Activated CD4-positive, alpha-beta T cell treated with anti-CD3 and anti-CD28 coated beads, Interleukin-2, amount 50 U/mL, for 4 hours (primary cell): Measurements from ENCODE around the gene IFT81.
"Not testable (repeated sequence)": the region's sequence is repeated elsewhere in the genome, so short reads cannot be mapped to it uniquely, and the experiment has no call there.

ENCODE experiments used
- DNase-seq, 2 experiments: peaks; one replicate each; pipeline ENCODE4 v3.0.0-alpha.2; 2020

IFT81 gene, protein sequence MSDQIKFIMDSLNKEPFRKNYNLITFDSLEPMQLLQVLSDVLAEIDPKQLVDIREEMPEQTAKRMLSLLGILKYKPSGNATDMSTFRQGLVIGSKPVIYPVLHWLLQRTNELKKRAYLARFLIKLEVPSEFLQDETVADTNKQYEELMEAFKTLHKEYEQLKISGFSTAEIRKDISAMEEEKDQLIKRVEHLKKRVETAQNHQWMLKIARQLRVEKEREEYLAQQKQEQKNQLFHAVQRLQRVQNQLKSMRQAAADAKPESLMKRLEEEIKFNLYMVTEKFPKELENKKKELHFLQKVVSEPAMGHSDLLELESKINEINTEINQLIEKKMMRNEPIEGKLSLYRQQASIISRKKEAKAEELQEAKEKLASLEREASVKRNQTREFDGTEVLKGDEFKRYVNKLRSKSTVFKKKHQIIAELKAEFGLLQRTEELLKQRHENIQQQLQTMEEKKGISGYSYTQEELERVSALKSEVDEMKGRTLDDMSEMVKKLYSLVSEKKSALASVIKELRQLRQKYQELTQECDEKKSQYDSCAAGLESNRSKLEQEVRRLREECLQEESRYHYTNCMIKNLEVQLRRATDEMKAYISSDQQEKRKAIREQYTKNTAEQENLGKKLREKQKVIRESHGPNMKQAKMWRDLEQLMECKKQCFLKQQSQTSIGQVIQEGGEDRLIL

DNA sequence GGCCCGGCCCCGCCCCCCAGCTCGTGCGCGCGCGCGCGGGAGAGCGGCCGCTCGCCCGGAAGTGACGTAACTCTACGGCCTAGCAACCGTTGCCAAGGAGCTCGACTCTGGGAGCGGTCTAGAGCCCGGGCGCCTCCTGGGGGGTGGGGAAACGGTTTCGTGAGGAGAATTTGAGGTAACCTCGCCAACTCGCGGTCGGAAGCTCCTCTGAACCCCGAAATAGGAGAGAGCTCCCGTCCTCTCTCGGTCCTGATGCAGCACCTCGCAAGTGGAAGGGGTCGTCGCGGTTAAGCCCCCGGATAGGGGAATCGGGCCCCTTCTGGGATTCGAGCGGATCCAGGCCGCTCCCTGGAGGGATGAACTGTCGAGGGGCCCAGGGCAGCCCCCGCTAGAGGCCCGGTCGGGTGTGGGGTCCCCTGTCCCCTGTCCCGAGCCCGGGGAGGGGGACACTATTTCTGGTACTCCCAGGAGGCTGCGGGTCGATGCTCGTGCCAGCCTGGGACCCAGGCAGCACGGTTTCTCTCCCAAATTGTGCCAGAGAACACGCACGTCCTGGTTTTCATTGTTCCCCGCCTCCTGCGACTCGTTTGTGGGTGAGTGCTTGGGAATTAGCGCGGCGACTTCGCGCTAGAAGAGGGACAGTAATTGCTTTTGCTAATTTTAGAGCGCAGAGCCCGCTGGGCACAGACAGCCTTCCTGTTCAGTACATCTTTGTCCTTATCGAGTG, at the start of gene IFT81:
TSS of gene IFT81 (plus strand) at position 89 of the 727 bp plus-strand sequence. CDS start 3,024 bp downstream, outside the sequence.
- DNase-seq, result peak; percentile 94

DNA sequence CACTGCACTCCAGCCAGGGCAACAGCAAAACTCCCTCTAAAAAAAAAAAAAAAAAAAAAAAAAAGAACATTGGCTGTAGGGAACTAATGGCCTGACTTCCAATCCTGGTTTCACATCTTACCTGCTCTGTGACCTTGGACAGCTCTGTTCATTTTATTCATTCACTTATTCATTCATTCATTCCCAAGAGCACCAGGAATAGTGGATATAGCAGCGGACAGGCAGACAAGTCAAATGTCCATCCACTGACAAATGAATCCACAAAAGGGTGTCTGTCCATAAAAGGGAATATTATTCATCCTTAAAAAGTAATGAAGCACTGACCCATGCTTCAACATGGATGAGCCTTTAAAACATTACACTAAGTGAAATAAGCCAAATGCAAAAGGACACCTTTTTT, 48.3 kb upstream of the IFT81 start:
- no peak for DNase-seq

DNA sequence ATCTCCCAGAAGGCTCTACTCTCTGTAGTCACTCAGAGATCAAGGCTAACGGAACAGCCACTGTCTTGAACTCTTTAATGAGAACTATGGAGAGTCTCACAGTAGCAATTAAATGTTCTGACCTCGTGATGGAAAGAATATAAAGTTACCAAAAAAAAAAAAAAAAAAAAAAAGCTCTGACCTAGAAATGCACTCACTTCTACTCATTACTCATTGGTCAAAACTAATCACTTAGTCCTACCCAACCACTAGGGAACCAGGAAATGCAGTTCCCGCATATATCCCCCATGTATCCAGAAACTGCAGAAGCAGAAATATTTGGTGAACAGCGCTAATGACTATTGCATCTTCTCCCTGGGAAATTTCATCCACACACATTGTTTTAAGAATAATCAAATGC, 46.4 kb upstream of the IFT81 start:
- no peak for DNase-seq

DNA sequence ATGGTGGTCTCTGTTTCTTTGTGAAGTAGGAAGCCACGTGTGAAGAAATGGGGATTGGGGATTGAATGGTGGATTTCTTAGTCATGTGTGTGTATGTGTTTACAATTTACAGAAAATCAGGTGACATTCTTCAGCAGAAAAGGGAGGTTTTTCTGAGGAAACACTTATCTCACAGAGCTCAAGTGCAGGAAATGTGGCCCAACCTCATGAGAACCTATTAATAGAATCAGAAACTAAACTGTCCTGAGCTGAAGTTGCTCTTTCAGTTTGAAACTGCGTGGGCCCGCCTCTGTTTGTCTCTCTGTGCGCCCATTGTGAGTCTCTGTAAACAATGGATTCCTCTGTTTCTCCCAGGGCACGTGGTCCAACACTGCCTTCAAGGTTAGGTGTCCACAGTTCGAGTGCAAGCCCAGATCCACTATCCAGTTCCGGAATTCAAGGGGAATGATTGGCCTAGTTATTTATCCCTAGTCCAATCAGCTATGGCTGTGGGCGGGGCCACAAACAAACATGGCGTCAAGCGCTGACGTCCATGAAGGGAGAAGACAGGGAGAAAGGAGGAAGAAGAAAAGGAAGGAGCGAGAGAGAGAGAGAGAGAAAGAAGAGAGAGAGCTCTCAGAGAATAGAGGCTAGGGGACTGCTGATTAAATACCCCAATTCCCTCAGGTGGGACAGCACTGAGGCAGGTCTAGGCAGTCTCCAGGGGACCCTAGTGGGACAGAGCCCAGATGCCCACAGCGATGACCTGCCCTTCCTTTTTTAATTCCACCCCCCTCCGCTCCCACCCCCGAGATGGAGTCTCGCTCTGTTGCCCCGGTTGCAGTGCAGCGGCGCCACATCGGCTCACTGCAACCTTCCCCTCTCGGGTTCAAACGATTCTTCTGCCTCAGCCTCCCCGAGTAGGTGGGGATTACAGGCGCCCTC, 44.4 kb upstream of the IFT81 start:
- peak; percentile 60 to 66 for DNase-seq

DNA sequence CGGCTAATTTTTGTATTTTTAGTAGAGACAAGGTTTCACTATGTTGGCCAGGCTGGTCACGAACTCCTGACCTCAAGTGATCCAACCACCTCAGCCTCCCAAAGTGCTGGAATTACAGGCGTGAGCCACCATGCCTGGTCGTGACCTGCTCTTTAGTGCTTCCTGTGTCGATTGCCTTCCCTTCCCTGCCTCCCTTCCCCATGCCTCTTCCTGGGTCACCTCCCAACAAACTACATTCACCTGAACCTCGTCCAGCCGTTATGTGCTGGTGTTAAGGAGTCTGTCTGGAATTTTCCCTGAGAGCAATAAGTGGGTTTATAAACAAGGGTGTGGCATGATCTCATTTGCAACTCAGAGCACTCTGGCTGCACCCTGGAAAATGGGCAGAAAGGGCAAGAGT, 43.7 kb upstream of the IFT81 start:
- no peak for DNase-seq

DNA sequence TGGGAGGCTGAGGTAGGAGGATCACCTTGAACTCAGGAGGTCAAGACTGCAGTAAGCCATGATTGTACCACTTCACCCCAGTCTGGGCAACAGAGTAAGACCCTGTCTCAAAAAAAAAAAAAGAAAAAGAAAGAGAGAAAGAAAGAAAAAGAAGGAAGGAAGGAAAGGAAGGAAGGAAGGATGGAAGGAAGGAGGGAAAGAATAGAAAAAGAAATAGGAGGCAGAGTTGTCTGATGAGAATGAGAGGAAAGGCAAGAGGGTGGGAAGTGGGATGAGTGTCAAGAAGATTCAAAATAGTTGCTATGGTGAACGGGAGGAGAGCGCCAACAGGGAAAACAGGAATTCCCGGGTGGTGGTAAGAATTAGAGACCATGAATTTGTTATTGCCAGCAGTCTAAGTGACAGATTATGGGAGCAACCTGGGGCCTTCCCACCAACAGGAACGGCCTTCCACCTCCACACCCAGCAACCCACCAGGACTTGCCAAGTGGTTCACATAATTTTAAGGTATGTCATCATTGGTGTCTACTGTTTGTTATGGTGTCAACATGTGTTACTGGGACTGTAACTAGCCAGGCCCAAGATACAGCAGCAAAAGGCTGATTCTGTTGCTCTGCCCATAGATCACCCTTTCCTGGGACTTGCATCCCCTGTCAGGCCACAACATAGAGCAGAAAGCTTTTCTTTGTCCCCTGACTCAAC, 39.7 kb upstream of the IFT81 start:
- DNase-seq, result no peak

DNA sequence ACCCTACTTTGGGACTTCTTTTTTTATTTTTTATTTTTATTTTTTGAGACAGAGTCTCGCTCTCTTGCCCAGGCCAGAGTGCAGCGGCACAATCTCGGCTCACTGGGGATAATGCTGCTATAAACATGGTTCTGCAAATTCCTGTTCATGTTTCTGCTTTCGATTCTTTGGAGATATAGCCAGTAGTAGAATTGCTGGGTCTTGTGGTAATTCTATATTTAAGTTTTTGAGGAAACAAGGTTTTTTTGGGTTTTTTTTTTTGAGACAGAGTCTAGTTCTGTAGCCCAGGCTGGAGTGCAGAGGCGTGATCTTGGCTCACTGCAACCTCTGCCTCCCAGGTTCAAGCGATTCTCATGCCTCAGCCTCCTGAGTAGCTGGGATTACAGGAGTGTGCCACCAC, 35.9 kb upstream of the IFT81 start:
- not testable (repeated sequence) for DNase-seq

DNA sequence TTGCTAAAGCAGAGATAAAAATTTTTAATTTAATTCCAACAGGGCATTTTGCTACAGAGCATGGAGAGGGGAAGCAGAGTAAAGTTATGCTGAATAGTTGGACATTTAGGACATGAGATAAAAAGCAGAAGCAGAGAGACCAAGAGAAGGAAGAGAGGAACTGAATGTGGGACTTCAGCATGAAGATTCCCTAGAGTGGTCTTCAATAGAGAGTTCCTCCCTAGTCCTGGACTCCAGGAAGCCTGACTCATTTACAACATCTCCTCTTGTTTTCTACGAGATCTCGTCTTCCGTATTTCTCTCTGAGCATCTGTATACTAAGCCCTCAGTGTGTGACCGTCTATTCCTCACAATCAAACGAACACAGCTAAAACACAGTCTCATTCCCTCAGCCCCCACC, 35.2 kb upstream of the IFT81 start:
- no peak for DNase-seq

DNA sequence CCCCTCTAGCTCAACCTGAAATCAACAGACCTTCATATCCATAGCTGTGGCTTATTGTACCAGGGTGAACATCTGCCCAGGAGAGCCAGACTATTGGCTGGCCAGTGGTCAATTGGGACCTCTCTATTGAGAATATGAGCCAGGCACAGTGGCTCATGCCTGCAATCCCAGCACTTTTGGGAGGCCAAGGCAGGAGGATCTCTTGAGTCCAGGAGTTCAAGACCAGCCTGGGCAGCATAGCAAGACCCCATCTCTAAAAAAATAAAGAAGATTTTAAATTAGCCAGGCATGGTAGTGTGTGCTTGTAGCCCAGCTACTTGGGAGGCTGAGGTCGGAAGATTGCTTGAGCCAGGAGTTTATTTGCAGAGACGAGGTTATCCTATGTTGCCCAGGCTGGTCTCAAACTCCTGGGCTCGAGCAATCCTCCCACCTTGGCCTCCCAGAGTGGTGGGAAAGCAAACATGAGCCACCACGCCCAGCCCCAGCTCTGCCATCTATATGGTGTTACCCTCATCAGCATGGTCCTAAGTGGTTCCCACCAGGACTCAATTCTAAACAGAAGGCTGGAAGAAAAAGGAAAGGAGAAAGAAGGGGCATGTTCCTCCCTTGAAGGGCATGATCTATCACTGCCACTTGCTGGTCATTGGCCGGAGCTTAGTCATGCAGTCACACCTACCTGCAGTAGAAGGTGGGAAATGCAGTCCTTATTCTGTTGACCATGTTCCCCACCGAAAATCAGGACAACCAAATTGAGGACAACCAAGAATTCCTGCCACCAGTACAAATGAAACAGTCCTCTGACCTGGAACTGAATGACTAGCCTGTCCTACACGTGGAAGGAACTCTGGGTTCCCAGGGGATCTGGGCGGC, 33.7 kb upstream of the IFT81 start:
- no peak for DNase-seq

DNA sequence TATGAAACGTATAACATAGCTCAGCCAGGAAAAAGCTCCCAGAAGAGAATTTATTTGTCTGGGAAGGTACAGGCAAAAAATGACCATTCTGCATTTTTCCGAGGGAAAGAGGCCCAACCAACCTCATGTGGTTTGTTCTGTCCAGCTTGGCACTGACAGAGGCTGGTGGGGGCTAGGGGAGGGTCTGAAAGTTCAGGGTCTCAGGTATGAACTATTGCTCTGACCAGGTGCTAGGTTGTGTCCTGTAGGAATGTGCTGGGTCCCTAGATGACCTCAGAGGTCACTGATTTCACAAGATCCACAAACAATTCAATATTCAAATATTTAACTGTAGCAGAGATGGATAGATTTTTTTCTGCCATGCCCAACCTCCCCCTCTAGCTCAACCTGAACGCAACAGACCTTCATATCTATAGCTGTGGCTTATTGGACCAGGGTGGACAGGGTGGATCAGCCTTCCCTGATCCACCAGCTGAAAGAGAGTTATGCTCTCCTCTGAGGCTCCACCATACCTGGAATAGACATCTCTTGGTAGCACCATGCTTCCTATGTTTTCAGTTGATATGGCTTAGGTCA, 32.9 kb upstream of the IFT81 start:
- no peak for DNase-seq

DNA sequence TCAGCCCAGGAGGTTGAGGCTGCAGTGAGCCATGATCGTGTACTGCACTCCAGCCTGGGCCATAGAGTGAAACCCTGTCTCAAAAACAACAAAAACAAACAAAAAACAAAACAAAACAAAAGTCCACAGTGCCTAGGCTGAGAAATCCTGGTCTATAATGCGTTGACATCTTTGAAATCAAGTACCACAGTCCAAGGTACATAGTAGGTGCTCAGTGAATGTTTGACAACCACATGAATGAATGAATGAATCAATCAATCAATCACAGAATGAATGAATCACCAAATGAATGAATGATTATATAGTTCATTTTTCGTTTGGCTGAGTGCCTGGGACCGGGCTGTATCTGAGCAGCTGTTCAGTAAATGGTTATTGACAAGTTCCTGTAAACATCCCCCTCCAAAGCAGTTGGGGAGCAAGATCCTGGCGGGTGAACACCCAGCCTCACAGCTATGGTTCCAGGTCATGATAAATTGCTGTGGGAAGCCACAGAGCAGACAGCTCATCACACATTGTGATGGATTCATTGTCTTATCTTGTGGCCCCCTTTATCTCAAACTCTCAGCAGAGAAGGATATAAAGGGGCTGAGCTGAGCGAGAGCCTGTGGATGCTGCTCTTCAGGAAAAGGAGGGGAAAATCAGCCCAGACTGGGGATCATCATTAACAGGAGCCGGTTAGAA, 30.4 kb upstream of the IFT81 start:
- no peak for DNase-seq

DNA sequence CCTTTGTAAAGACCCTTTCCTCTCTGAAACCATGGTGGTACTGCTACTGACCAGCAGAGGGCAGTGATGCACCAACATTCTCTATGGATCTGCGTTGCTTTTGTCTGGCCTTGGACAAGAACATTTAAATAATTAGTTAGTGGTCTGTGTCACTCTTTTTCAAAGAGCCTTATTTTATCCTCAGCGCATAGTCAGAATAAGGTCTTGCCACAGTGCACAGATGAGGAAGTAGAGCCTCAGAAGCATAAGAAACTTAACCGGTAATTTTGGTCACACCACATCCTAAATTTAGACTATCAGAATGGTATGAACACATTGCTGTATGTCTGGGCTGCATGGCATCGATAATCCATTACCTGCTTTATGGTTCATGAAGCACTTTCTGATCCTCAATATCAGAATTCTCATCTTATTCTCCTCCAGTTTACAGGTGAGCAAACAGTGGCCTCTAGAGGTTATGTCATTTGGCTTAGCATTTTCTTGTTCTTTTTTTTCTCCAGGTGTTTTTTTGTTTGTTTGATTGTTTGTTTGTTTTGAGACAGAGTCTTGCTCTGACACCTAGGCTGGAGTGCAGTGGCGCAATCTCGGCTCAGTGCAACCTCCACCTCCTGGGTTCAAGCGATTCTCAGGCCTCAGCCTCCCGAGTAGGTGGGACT, 23.7 kb upstream of the IFT81 start:
- DNase-seq, result peak; percentile 50 to 59

DNA sequence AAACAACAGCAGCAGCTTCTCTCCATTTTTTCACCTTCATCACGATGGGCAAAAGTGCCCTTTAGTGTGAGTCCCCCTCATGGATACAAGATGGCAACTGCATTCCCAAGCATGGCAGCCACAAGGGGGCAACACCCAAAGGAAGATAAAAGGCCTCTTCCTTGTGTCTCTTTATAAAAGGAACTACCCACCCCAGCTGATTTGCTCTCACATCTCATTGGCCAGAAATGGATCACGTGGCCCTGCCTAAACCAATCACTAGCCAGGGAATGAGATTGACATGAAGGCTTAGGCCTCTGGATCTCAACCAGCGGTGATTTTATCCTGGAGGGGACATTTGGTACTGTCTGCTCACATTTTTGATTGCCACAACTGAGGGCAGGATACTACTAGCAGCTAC, 21.9 kb upstream of the IFT81 start:
- DNase-seq, result no peak

DNA sequence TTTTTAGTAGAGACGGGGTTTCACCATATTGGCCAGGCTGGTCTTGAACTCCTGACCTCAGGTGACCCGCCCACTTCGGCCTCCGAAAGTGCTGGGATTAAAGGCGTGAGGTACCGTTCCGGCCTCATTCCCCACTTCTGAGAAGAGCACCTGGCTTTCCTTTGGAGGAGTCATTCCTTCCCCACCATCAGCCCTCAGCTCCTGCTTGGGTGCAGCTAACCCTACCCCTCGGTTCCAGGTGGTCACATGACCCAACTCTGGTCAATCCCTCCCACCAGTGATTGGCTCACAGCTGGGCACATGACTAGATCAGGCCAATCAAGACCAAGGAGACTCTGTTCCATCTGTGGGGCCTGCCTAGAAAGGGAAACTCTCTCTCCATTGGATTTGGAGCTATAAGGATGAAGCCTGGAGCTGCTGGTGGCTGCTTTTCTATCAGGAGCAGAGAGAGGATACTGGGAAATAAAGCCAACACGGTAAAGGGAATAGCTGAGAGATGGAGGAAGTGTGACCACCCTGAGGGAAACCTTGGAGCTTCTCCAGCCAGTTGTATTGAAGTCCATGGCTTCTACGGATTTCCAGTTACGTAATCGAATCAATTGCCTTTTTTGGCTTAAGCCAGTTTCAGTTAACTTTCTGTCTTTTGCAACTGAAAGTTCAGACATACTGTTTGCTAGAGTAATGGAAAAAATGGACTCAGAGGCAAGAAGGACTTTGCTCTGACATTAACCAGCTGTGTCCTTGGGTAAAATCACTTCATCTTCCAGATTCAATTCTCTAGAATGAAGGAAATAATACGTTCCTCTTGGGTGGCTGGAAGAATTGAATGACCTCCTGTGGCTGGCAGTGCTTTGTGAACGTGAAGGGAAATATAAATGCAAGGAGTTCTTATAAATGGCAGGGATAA, 19.7 kb upstream of the IFT81 start:
- DNase-seq, result no peak

DNA sequence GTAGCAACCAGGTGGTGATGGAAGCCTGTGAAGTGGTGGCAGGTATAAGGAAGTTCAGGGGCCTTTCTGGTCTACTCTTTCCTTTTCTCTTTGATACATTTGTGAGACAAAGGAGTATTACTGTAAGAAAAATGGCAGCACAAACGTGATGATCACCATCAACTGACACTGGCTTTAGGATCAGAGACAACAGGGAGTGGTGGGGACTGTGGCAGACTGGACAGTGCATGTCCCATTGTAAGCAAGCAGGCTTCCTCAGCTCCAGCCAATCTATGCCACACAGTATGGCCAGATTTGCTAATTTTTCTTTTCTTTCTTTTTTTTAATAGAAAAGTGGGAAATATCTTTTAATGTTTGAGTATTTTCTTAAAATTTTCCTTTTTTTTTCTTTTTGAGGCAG, 19.0 kb upstream of the IFT81 start:
- no peak for DNase-seq

DNA sequence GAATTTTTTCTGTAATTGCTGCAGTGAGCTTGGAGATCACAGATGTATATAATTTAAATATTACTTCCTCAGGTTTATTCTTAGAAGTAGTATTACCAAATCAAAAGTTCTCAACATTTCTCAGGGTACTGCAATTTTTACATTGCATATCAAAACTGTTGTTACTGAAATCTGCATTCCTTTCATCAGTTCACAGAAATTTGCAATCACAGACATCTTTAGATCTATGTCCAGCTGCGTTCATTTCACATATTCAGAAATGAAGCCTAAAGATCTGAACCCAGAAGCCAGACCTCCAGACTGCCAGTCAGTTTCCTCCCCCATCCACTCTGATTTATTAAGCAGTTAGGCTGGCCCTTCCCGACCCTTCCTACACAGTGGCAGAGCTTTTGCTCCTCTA, 18.2 kb upstream of the IFT81 start:
- DNase-seq, result no peak

DNA sequence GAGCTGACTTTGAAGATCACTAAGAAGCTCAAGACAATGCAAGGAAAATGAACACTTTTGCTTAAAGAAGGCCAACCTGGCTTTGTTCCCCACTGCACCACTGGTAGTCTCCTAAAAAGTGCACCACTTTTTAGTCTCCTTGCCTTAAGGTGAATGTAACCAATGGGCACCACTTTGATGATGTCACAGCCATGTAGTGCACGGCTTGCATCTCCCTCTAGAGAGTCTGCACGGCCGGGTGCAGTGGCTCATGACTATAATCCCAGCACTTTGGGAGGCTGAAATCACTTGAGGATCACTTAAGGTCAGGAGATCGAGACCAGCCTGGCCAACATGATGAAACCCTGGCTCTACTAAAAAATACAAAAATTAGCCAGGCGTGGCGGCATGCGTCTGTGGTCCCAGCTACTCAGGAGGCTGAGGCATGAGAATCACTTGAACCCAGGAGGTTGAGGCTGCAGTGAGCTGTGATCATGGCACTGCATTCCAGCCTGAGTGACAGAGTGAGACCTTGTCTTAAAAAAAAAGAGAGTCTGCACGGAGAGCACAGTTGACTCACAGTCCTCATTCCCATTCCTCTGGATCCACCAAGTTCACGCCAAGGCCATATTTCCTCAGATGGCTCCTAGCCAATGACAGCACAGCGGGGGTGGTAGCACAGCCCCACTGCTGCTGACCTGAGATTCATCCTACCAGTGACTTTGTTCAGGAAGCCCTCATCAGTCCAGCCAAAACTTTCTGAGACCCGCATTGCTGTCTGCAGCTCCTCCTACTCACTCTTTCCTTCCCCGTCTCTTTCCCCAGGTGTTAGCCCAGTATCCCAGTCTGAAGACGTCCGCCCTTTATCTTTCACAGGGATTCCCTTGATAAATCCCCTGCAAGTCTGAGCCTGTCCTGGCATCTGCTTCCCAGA, 16.5 kb upstream of the IFT81 start:
- DNase-seq, result no peak
